Testis (tissue), 2 donors: ENCODE results near the gene UBAP2.

Experiments used
- POLR2A ChIP-seq: fragments of 450-650 bp; IDR thresholded peaks from one replicate; pipeline ENCODE4 v1.6.1; 2017; ENCODE audit warnings: antibody characterized with exemption, mild to moderate bottlenecking, moderate library complexity
- TF ChIP-seq, protein P1 (sequence below), 3 experiments: fragments of 450-650 bp in 2 of 3; fragments of 200-600 bp in 1 of 3; sonication (generic) in 1 of 3; IDR thresholded peaks; one replicate each; pipeline ENCODE4 v1.5.1; 2016 to 2019; ENCODE audit warnings: antibody characterized with exemption in 3 of 3, mild to moderate bottlenecking in 2 of 3, moderate library complexity in 1 of 3

DNA sequence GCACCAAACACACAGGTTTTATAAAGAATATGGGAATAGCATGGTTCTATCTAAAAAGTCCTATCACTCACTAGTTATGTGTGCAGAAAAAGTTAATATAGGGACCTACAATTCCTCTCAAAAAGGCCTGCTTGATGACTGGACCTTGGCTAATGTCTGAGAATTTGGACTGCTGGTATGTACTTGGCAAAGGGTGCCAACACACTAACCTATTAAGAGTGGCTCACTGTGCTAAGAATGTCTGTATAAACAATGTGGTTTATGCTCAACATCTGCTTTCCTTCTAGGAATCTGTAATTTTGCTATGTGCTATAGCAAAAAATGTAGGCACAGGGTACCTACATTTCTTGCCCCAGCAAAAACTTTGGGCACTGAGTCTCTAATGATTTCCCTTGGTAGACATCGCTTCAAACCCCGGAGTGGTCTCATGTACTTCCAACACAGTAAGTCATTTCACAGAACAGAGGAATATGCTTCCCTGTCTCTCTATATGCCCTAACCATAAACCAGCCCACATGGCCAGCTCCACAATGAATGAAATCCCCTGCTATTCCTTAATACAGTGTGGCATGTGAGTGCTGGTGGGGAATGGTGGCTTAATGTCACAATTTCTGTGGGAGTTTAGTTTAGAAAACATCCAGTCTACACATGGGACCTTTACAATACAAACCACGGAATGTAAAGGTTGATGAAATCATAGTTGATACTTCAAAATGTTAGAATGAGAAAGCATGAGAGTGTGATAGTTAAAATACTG, 101.7 kb downstream of the UBAP2 start:
- TF ChIP-seq, protein P1, sequence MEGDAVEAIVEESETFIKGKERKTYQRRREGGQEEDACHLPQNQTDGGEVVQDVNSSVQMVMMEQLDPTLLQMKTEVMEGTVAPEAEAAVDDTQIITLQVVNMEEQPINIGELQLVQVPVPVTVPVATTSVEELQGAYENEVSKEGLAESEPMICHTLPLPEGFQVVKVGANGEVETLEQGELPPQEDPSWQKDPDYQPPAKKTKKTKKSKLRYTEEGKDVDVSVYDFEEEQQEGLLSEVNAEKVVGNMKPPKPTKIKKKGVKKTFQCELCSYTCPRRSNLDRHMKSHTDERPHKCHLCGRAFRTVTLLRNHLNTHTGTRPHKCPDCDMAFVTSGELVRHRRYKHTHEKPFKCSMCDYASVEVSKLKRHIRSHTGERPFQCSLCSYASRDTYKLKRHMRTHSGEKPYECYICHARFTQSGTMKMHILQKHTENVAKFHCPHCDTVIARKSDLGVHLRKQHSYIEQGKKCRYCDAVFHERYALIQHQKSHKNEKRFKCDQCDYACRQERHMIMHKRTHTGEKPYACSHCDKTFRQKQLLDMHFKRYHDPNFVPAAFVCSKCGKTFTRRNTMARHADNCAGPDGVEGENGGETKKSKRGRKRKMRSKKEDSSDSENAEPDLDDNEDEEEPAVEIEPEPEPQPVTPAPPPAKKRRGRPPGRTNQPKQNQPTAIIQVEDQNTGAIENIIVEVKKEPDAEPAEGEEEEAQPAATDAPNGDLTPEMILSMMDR (IDR thresholded peaks at IDR 0.05): no peak
- no peak for TF ChIP-seq POLR2A
